ENCODE measurements around the gene PREB. TPM values are rescaled to one million over a fixed set of nuclear protein-coding genes. Genes with fewer than 3 reads are reported as not detected.
"Not testable (repeated sequence)": the region's sequence is repeated elsewhere in the genome, so short reads cannot be mapped to it uniquely, and the experiment has no call there.

Gene PREB
- total RNA-seq, 2 donors from 2014 or later, result 42.7 to 72.1 TPM

DNA sequence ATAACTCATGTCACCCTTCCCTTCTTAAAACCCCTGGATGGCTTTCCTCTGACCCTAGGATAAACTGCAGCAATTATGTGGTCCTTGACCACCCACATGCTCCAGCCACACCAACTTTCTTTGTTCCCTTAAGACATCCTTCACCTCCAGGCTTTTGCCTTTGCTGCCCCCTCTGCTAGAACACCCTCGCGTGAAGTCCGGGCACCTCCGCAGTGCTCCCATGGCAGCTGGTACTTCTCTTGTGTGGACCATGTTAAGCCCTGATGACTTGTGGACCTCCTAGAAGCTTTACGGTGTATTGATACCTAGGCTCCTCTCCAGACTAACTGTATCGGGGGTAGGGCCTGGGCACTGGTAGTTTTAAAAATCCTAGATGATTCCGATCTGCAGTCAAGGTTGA is 11.6 kb downstream of the PREB start:
- no peak overlapping the region for H3K27ac ChIP-seq
- TF ChIP-seq, protein P1, sequence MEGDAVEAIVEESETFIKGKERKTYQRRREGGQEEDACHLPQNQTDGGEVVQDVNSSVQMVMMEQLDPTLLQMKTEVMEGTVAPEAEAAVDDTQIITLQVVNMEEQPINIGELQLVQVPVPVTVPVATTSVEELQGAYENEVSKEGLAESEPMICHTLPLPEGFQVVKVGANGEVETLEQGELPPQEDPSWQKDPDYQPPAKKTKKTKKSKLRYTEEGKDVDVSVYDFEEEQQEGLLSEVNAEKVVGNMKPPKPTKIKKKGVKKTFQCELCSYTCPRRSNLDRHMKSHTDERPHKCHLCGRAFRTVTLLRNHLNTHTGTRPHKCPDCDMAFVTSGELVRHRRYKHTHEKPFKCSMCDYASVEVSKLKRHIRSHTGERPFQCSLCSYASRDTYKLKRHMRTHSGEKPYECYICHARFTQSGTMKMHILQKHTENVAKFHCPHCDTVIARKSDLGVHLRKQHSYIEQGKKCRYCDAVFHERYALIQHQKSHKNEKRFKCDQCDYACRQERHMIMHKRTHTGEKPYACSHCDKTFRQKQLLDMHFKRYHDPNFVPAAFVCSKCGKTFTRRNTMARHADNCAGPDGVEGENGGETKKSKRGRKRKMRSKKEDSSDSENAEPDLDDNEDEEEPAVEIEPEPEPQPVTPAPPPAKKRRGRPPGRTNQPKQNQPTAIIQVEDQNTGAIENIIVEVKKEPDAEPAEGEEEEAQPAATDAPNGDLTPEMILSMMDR (IDR thresholded peaks at IDR 0.05), result no peak
- no peak overlapping the region for H3K4me3 ChIP-seq
- H3K4me1 ChIP-seq, result peaks cover 3% of the 10 kb centered on the region
- no peaks in the 10 kb centered on the region for H3K9me3 ChIP-seq
- H3K27me3 ChIP-seq, result peaks cover 14% of the 10 kb centered on the region
- intact Hi-C loops (cut with DNase I), result no loop called here
- no peak for DNase-seq
- no peaks in the 10 kb centered on the region for H3K36me3 ChIP-seq
- no peak overlapping the region for H3K9ac ChIP-seq (ENCODE audit: low read depth in 2 of 2, low read length in 2 of 2)

DNA sequence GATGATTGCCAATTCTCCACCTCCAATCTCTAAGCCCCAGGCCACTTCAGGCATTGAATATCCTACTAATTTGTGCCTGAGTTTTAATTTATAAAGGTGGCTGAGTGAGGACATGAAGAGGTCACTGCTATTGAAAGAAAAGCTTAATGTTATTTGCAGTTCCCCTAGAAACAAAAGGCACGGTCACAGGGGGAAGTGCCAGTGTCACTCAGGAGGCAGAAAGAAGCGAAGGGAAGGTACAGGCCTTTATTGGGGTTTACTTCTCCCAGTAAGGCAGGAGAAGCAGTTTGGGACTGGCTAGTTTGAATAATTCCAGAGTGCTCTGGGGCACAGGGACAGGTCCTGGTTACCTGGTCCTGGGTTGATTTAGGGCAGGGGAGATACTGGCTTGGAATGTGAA is 12.5 kb downstream of the PREB start:
- Histone ChIP-seq H3K4me3 (no peak overlapping the region), H3K9ac (ENCODE audit: low read depth in 2 of 2, low read length in 2 of 2) (no peak overlapping the region), H3K27me3 (peaks cover 14% of the 10 kb centered on the region), H3K9me3 (no peaks in the 10 kb centered on the region), H3K36me3 (no peaks in the 10 kb centered on the region), H3K4me1 (peaks cover 3% of the 10 kb centered on the region), H3K27ac (no peak overlapping the region)
- DNase-seq, result no peak
- intact Hi-C loops (cut with DNase I), result no loop called here
- TF ChIP-seq, protein P1 (IDR thresholded peaks at IDR 0.05), result no peak

DNA sequence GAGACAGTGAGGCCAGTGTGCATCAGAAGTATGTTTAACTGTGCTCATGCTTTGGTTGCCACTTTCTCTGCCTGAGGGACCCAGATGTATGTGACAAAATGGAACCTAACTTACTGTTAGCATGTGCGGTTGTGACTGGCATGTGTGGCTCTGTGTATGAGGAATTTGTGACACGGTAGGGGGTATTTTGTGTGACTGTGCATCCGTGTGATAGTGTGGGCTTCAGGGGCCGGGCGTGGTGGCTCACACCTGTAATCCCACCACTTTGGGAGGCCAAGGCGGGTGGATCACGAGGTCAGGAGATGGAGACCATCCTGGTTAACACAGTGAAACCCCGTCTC is 15.1 kb downstream of the PREB start:
- DNase-seq; H3K36me3 ChIP-seq; H3K27ac ChIP-seq; H3K9ac ChIP-seq (ENCODE audit: low read depth in 2 of 2, low read length in 2 of 2); intact Hi-C loops (cut with DNase I); H3K4me1 ChIP-seq; H3K9me3 ChIP-seq: not testable (repeated sequence)
- H3K4me3 ChIP-seq, result peak overlapping the region; percentile 19
- H3K27me3 ChIP-seq, result peaks cover 14% of the 10 kb centered on the region

DNA sequence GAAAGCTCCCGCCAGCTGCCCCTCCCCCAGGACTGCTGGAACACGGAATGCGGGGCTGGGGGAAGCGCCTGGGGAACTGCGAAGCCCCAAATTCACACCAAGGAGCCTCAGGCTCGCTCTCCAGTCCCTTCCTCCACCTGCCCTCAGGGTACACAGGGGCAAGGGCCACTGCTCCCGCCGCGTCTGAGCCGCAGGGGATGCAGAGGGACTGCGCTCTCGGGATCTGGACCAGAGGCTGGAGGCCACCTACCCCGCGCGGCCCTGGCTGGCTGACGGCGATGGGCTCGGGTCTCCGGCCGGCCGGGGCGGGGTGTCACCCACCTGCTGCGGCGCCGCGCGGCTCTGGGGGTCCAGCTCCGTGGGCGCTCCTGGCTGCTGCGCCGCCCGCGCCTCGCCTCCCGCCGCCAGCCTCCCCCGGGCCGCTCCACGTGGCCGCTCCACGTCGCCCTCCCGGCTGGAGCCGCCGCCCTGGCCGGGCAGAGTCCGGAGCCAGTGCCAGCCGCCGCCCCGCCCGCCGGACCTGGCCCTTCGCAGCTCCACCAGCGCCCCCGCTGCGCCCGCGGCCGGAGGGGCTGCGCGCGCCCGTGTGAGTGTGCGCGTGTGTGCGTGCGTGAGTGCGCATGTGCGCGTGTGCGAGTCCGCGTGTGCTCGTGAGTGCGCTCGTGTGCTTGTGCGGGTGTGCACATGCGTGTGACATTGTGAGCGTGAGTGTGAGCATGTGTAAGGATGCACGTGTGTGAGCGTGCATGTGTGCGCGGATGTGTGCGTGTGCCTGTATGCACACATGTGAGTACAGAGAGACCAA is 15.7 kb downstream of the PREB start, which contains the start of gene CGREF1:
Gene CGREF1 (minus strand): TSS at position 604 of the 805 bp plus-strand sequence. CDS start 14,762 bp downstream, outside the sequence.
- Histone ChIP-seq H3K27me3 (peaks cover 14% of the 10 kb centered on the region), H3K9ac (ENCODE audit: low read depth in 2 of 2, low read length in 2 of 2) (peak within 1 kb of the TSS in 1 of 2 donors; percentile 55), H3K27ac (no peak within 1 kb of the TSS), H3K36me3 (no peaks in the 10 kb centered on the region), H3K9me3 (no peaks in the 10 kb centered on the region), H3K4me1 (peaks cover 3% of the 10 kb centered on the region), H3K4me3 (peak within 1 kb of the TSS; percentile 19)
- no peak for DNase-seq
- TF ChIP-seq, protein P1 (IDR thresholded peaks at IDR 0.05), result no peak
- intact Hi-C loops (cut with DNase I), result no loop called here

DNA sequence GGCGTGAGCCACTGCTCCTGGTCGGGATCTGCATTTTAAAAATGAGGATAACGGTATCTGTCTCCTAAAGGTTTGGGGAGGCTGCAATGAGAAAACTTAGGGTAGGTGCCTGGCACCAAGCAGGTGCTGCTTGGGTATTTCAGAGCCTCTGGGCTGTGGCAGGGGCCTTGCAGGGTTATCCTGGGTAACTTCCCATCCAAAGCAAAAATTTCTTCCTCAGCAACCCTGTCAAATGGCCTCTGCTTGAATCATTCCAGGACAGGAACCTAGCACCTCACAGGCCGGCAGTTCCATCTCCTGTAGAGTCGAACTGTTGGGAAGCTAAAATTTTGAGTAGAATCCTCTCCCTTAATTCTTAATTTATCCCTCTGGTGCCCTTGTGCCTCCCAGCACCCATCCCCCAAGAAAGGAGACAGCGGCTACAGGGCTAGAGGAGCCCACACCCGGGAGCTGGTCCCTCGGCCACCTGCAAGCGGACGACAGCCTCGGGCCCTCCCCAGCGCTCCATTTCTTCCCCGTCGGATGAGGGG is 16.4 kb downstream of the PREB start:
- no peaks in the 10 kb centered on the region for H3K36me3 ChIP-seq
- DNase-seq, result no peak
- H3K4me3 ChIP-seq, result peak overlapping the region; percentile 19
- no peaks in the 10 kb centered on the region for H3K9me3 ChIP-seq
- TF ChIP-seq, protein P1 (IDR thresholded peaks at IDR 0.05), result no peak
- H3K27ac ChIP-seq, result no peak overlapping the region
- intact Hi-C loops (cut with DNase I), result no loop called here
- H3K27me3 ChIP-seq, result peaks cover 14% of the 10 kb centered on the region
- peaks cover 3% of the 10 kb centered on the region for H3K4me1 ChIP-seq
- H3K9ac ChIP-seq (ENCODE audit: low read depth in 2 of 2, low read length in 2 of 2), result no peak overlapping the region

DNA sequence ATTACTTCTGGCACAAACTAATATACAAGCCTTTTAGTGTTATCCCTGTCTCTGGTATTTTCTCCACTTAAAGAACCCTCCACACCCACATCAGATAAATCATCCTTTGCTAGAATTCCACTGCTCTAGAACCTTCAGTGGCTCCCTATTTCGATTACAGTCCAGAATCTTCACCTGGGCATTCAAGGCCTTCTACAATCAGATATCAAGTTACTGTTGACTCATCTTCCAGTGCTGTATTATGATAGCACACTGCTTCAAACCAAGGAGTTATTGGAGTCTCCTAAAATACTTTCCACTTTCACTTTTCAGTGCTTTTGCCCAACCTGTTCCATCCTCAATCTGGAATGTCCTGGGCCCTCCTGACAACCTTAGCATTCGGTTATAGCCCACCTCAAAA is 18.9 kb downstream of the PREB start:
- H3K4me3 ChIP-seq, result no peak overlapping the region
- peaks cover 14% of the 10 kb centered on the region for H3K27me3 ChIP-seq
- TF ChIP-seq, protein P1 (IDR thresholded peaks at IDR 0.05), result no peak
- H3K27ac ChIP-seq, result no peak overlapping the region
- intact Hi-C loops (cut with DNase I), result no loop called here
- DNase-seq, result no peak
- H3K9me3 ChIP-seq, result no peaks in the 10 kb centered on the region
- H3K36me3 ChIP-seq, result no peaks in the 10 kb centered on the region
- no peak overlapping the region for H3K9ac ChIP-seq (ENCODE audit: low read depth in 2 of 2, low read length in 2 of 2)
- H3K4me1 ChIP-seq, result peaks cover 3% of the 10 kb centered on the region

DNA sequence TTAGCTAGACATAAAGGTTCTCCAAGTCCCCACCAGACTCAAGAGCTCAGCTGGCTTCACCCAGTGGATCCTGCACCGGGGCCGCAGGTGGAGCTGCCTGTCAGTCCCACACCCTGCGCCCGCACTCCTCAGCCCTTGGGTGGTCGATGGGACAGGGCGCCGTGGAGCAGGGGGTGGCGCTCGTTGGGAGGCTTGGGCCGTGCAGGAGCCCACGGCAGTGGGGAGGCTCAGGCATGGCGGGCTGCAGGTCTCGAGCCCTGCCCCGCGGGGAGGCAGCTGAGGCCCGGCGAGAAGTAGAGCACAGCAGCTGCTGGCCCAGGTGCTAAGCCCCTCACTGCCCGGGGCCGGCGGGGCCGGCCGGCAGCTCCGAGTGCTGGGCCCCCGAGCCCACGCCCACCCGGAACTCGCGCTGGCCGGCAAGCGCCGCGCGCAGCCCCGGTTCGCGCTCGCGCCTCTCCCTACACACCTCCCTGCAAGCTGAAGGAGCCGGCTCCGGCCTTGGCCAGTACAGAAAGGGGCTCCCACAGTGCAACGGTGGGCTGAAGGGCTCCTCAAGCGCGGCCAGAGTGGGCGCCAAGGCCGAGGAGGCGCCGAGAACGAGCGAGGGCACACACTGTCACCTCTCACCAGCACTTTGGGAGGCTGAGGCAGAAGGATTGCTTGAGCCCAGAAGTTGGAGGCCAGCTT is 22.9 kb downstream of the PREB start:
- H3K27ac ChIP-seq; intact Hi-C loops (cut with DNase I); DNase-seq; H3K4me3 ChIP-seq; H3K36me3 ChIP-seq; H3K4me1 ChIP-seq; H3K9me3 ChIP-seq; H3K9ac ChIP-seq (ENCODE audit: low read depth in 2 of 2, low read length in 2 of 2); H3K27me3 ChIP-seq: not testable (repeated sequence)

DNA sequence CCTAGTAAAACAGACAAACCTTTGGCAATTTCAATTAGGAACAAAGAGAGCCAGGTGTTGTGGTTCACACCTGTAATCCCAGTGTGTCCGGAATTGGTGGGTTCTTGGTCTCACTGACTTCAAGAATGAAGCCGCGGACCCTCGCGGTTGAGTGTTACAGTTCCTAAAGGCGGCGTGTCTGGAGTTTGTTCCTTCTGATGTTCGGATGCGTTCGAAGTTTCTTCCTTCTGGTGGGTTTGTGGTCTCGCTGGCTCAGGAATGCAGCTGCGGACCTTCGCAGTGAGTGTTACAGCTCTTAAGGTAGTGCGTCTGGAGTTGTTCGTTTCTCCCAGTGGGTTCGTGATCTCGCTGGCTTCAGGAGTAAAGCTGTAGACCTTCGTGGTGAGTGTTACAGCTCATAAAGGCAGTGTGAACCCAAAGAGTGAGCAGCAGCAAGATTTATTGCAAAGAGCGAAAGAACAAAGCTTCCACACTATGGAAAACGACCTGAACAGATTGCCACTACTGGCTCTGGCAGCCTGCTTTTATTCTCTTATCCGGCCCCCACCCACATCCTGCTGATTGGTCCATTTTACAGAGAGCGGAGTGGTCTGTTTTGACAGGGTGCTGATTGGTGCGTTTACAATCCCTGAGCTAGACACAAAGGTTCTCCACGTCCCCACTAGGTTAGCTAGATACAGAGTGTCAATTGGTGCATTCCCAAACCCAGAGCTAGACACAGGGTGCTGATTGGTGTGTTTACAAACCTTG is 23.7 kb downstream of the PREB start:
- H3K36me3 ChIP-seq; H3K4me1 ChIP-seq; H3K4me3 ChIP-seq; H3K27me3 ChIP-seq; H3K27ac ChIP-seq; H3K9me3 ChIP-seq; intact Hi-C loops (cut with DNase I); DNase-seq; H3K9ac ChIP-seq (ENCODE audit: low read depth in 2 of 2, low read length in 2 of 2): not testable (repeated sequence)

Data from colonic mucosa (tissue), 4 donors.